NOMO-1 treated with dmso at 0.1 percent for 144 hours (cell line): Measurements from ENCODE around the gene SFSWAP.
"Not testable (repeated sequence)": the region's sequence is repeated elsewhere in the genome, so short reads cannot be mapped to it uniquely, and the experiment has no call there.

Experiments used
- DNase-seq: peaks from one replicate; lab custom pipeline; 2025; ENCODE audit not compliant: unreplicated experiment; lab: John Stamatoyannopoulos, UW

Gene SFSWAP

GRCh38 chr12:131679186-131679585 lies 31.7 kb upstream of the SFSWAP start:
- DNase-seq: not testable (repeated sequence)

- not testable (repeated sequence) for DNase-seq
These were observed 31.1 kb upstream of the SFSWAP start for GRCh38 chr12:131679816-131680215.

GRCh38 chr12:131680392-131681256 lies 30.3 kb upstream of the SFSWAP start:
- DNase-seq: not testable (repeated sequence)

- DNase-seq: no peak
These were observed 29.7 kb upstream of the SFSWAP start for GRCh38 chr12:131681257-131681620.

GRCh38 chr12:131681746-131682509 lies 29.0 kb upstream of the SFSWAP start:
- DNase-seq: peak; percentile 42

- DNase-seq: no peak
These were observed 28.4 kb upstream of the SFSWAP start for GRCh38 chr12:131682510-131682895.

GRCh38 chr12:131683266-131684014 lies 27.4 kb upstream of the SFSWAP start:
- DNase-seq: no peak

- no peak for DNase-seq
These were observed 26.7 kb upstream of the SFSWAP start for GRCh38 chr12:131684015-131684725.

- DNase-seq: no peak
These were observed 23.4 kb upstream of the SFSWAP start for GRCh38 chr12:131687346-131688125.

- no peak for DNase-seq
These were observed 22.6 kb upstream of the SFSWAP start for GRCh38 chr12:131688131-131688844.

- no peak for DNase-seq
These were observed 22.1 kb upstream of the SFSWAP start for GRCh38 chr12:131688845-131689154.

- no peak for DNase-seq
These were observed 20.6 kb upstream of the SFSWAP start for GRCh38 chr12:131690320-131690719.

- DNase-seq: no peak
These were observed 18.5 kb upstream of the SFSWAP start for GRCh38 chr12:131692431-131692830.

- no peak for DNase-seq
These were observed 17.7 kb upstream of the SFSWAP start for GRCh38 chr12:131693149-131693548.

- DNase-seq: no peak
These were observed 16.6 kb upstream of the SFSWAP start for GRCh38 chr12:131694116-131694838.

GRCh38 chr12:131695968-131696367 lies 14.9 kb upstream of the SFSWAP start:
- DNase-seq: no peak

- no peak for DNase-seq
These were observed 12.6 kb upstream of the SFSWAP start for GRCh38 chr12:131698286-131698685.

- no peak for DNase-seq
These were observed 11.5 kb upstream of the SFSWAP start for GRCh38 chr12:131699434-131699833.

- no peak for DNase-seq
These were observed 10.6 kb upstream of the SFSWAP start for GRCh38 chr12:131700271-131700670.
